ENCODE results near the gene SGK1. TPM values are rescaled to one million over a fixed set of nuclear protein-coding genes. Genes with fewer than 3 reads are reported as not detected.

The SGK1 gene
- polyA plus RNA-seq, 2 of the 4 experiments (the other 2 are of a cell fraction) = 41.3 to 131 TPM

- Histone ChIP-seq H3K27ac (peak overlapping the region; percentile 66 to 82), H3K4me2 (peak overlapping the region; percentile 40), H3K4me1 (peaks cover 27% of the 10 kb centered on the region), H3K4me3 (no peak overlapping the region), H3K9me3 (no peaks in the 10 kb centered on the region)
- ATAC-seq = peak; percentile 54 to 55; a peak in 4 of 6 replicates
- no peak for TF ChIP-seq EHMT2 (IDR thresholded peaks at IDR 0.05; ENCODE audit: low read depth)
- TF ChIP-seq MYC (IDR thresholded peaks at IDR 0.05; ENCODE audit: borderline replicate concordance, low read length) = no peak
- TF ChIP-seq FOSL2 (IDR thresholded peaks at IDR 0.05) = no peak
- TF ChIP-seq FOSL2 (CRISPR knock-in tag; IDR thresholded peaks at IDR 0.05) = peak; percentile 36
- peak; percentile 67 for TF ChIP-seq GATA3 (IDR thresholded peaks at IDR 0.05; ENCODE audit: borderline replicate concordance)
- no peak for TF ChIP-seq SMC3 (IDR thresholded peaks at IDR 0.05)
- ChIA-PET CTCF (interaction anchor here (0.6 to 0.9 kb wide), 2 partner anchors 75 to 91 kb away, joined by 3 read pairs; no protein-coding TSS in a partner anchor), POLR2A (interaction anchor here (0.9 to 1.2 kb wide), 2 partner anchors 110 to 148 kb away, joined by 3 read pairs; no protein-coding TSS in a partner anchor)
- peak in 1 of 2 experiments; percentile 53 for DNase-seq (ENCODE audit: low read depth in 1 of 2, low spot score in 1 of 2)
- FAIRE-seq = no peak
- 42% methylated on average over 2 of the region's 2 CpGs for WGBS (ENCODE audit: missing lambda C conversion rate)
Measured at GRCh38 chr6:134287859-134288537, 29.9 kb downstream of the SGK1 start.

GRCh38 chr6:134282816-134283215, 35.1 kb downstream of the SGK1 start:
- H3K27ac ChIP-seq = no peak overlapping the region
- TF ChIP-seq CBX2 (IDR thresholded peaks at IDR 0.05; ENCODE audit: borderline replicate concordance, low read depth) (no peak), HOXA7 (CRISPR knock-in tag; IDR thresholded peaks at IDR 0.05) (no peak), RAD21 (conservative IDR thresholded peaks at IDR 0.05 in 1 of 2, IDR thresholded peaks at IDR 0.05 in 1 of 2) (no peak), FOXS1 (CRISPR knock-in tag; IDR thresholded peaks at IDR 0.05) (no peak), NFE2L2 (conservative IDR thresholded peaks at IDR 0.05; ENCODE audit: low read length) (no peak), NR3C1 (IDR thresholded peaks at IDR 0.05) (no peak), ZSCAN20 (CRISPR knock-in tag; IDR thresholded peaks at IDR 0.05) (no peak), MYC (IDR thresholded peaks at IDR 0.05; ENCODE audit: borderline replicate concordance, low read length) (no peak), EHF (CRISPR knock-in tag; IDR thresholded peaks at IDR 0.05) (no peak), RARB (CRISPR knock-in tag; IDR thresholded peaks at IDR 0.05) (no peak)
- TF ChIP-seq, protein P1, sequence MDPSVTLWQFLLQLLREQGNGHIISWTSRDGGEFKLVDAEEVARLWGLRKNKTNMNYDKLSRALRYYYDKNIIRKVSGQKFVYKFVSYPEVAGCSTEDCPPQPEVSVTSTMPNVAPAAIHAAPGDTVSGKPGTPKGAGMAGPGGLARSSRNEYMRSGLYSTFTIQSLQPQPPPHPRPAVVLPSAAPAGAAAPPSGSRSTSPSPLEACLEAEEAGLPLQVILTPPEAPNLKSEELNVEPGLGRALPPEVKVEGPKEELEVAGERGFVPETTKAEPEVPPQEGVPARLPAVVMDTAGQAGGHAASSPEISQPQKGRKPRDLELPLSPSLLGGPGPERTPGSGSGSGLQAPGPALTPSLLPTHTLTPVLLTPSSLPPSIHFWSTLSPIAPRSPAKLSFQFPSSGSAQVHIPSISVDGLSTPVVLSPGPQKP (IDR thresholded peaks at IDR 0.05; ENCODE audit: low read depth, low read length) = no peak
- CTCF ChIA-PET = no interaction called here
- peak in 1 of 2 experiments; percentile 15 for DNase-seq (ENCODE audit: low read depth in 1 of 2, low spot score in 1 of 2)
- POLR2A ChIA-PET = no interaction called here
- H3K4me3 ChIP-seq = no peak overlapping the region
- H3K4me2 ChIP-seq = no peak overlapping the region
- FAIRE-seq = no peak
- WGBS (ENCODE audit: missing lambda C conversion rate) = 96% methylated on average over 3 of the region's 3 CpGs
- H3K4me1 ChIP-seq = peaks cover 14% of the 10 kb centered on the region
- no peak for ATAC-seq
- no peaks in the 10 kb centered on the region for H3K9me3 ChIP-seq

GRCh38 chr6:134281388-134281787, 36.5 kb downstream of the SGK1 start:
- ATAC-seq = no peak
- no peaks in the 10 kb centered on the region for H3K9me3 ChIP-seq
- POLR2A ChIA-PET = no interaction called here
- no peak overlapping the region for H3K4me2 ChIP-seq
- no peak for DNase-seq (ENCODE audit: low read depth in 1 of 2, low spot score in 1 of 2)
- H3K4me3 ChIP-seq = no peak overlapping the region
- no peak for FAIRE-seq
- TF ChIP-seq ZSCAN20 (CRISPR knock-in tag; IDR thresholded peaks at IDR 0.05) (no peak), FOSB (CRISPR knock-in tag; IDR thresholded peaks at IDR 0.05) (no peak), POLR2AphosphoS2 (conservative IDR thresholded peaks at IDR 0.05; ENCODE audit: low read length) (no peak), HOXB5 (CRISPR knock-in tag; IDR thresholded peaks at IDR 0.05) (no peak), KDM1A (IDR thresholded peaks at IDR 0.05; ENCODE audit: low read depth) (no peak), HOXB13 (CRISPR knock-in tag; IDR thresholded peaks at IDR 0.05; ENCODE audit: low read depth) (no peak), RARB (CRISPR knock-in tag; IDR thresholded peaks at IDR 0.05) (no peak), FOXS1 (CRISPR knock-in tag; IDR thresholded peaks at IDR 0.05) (no peak), MAFK (IDR thresholded peaks at IDR 0.05; ENCODE audit: partially characterized antibody) (no peak), PBX3 (IDR thresholded peaks at IDR 0.05) (no peak), BHLHE40 (IDR thresholded peaks at IDR 0.05; ENCODE audit: low read depth, low read length) (no peak), CEBPB (IDR thresholded peaks at IDR 0.05) (no peak), EHMT2 (IDR thresholded peaks at IDR 0.05; ENCODE audit: low read depth) (no peak), SREBF2 (IDR thresholded peaks at IDR 0.05) (no peak), POLR2A (IDR thresholded peaks at IDR 0.05; ENCODE audit: low read length) (no peak), MAZ (IDR thresholded peaks at IDR 0.05; ENCODE audit: borderline replicate concordance, low read depth, low read length) (no peak), MYC (IDR thresholded peaks at IDR 0.05; ENCODE audit: borderline replicate concordance, low read length) (no peak)
- TF ChIP-seq, protein P1 (IDR thresholded peaks at IDR 0.05; ENCODE audit: low read depth, low read length) = no peak
- TF ChIP-seq, protein P2, sequence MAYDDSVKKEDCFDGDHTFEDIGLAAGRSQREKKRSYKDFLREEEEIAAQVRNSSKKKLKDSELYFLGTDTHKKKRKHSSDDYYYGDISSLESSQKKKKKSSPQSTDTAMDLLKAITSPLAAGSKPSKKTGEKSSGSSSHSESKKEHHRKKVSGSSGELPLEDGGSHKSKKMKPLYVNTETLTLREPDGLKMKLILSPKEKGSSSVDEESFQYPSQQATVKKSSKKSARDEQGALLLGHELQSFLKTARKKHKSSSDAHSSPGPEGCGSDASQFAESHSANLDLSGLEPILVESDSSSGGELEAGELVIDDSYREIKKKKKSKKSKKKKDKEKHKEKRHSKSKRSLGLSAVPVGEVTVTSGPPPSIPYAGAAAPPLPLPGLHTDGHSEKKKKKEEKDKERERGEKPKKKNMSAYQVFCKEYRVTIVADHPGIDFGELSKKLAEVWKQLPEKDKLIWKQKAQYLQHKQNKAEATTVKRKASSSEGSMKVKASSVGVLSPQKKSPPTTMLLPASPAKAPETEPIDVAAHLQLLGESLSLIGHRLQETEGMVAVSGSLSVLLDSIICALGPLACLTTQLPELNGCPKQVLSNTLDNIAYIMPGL (CRISPR knock-in tag; IDR thresholded peaks at IDR 0.05; ENCODE audit: borderline replicate concordance) = no peak
- H3K4me1 ChIP-seq = peaks cover 8% of the 10 kb centered on the region
- H3K27ac ChIP-seq = no peak overlapping the region
- CTCF ChIA-PET = no interaction called here
- WGBS (ENCODE audit: missing lambda C conversion rate) = 92% methylated on average over 6 of the region's 6 CpGs
